Panc1 (cell line): ENCODE measurements around the gene SLC49A4. TPM values are rescaled to one million over a fixed set of nuclear protein-coding genes. Genes with fewer than 3 reads are reported as not detected.

Source experiments
- ATAC-seq: fragments of 200-7000 bp; cut with Tn5 transposase; 2 replicates; pipeline ENCODE4 v1.9.1; 2020; ENCODE audit warnings: mild to moderate bottlenecking, moderate library complexity
- BruUV-seq: library from RNA; stranded (reverse); fragments of 400-500 nt; replicated peaks from 2 replicates; lab custom pipeline; 2021; lab: Mats Ljungman, UMichigan
- CTCF ChIA-PET: fragments of 300-600 bp; sonication (Branson Sonifier 250); formaldehyde crosslinking; loops from one replicate; lab custom pipeline; 2022; ENCODE audit warnings: antibody characterized with exemption; lab: Charles Lee
- POLR2A ChIA-PET: fragments of 300-600 bp; sonication (Branson Sonifier 250); formaldehyde crosslinking; loops from one replicate; lab custom pipeline; 2022; ENCODE audit warnings: antibody characterized with exemption; lab: Charles Lee
- DNase-seq: peaks from one replicate; pipeline ENCODE4 v3.0.0-alpha.2; 2010; ENCODE audit warnings: low read depth, low spot score
- H3K27ac ChIP-seq: 2 replicates; pipeline ENCODE4 v1.5.1; 2011; ENCODE audit warnings: mild to moderate bottlenecking, low read length, inconsistent platforms
- H3K27me3 ChIP-seq: fragments of 200-500 bp; sonication (Bioruptor generic); 2 replicates; pipeline ENCODE4 v1.6.0; 2014; ENCODE audit warnings: low read length, inconsistent platforms; ENCODE audit not compliant: control insufficient read depth, insufficient read depth
- H3K36me3 ChIP-seq: fragments of 200-500 bp; sonication (Bioruptor generic); 2 replicates; pipeline ENCODE4 v1.5.1; 2014; ENCODE audit warnings: inconsistent platforms, mild to moderate bottlenecking, low read length, moderate library complexity; ENCODE audit not compliant: control insufficient read depth, insufficient read depth
- H3K4me1 ChIP-seq: 2 replicates; pipeline ENCODE4 v1.5.1; 2011; ENCODE audit warnings: inconsistent platforms, mild to moderate bottlenecking, low read length, moderate library complexity; ENCODE audit not compliant: control insufficient read depth, insufficient read depth
- H3K4me3 ChIP-seq, 2 experiments: 2 replicates each; pipeline ENCODE4 v1.5.1; 2011 to 2012; ENCODE audit warnings: low read depth in 2 of 2, low read length in 2 of 2, mild to moderate bottlenecking in 2 of 2, inconsistent platforms in 1 of 2, moderate library complexity in 1 of 2
- H3K9me3 ChIP-seq: fragments of 200-500 bp; sonication (Bioruptor generic); 2 replicates; pipeline ENCODE4 v1.5.1; 2014; ENCODE audit warnings: low read depth, mild to moderate bottlenecking, inconsistent platforms, low read length, moderate library complexity; ENCODE audit not compliant: control insufficient read depth, insufficient read depth
- POLR2AphosphoS5 ChIP-seq: IDR thresholded peaks from 2 replicates; pipeline ENCODE4 v1.6.1; 2012; ENCODE audit warnings: mild to moderate bottlenecking, low read depth, low read length, moderate library complexity
- SIN3A ChIP-seq: IDR thresholded peaks from 2 replicates; pipeline ENCODE4 v1.6.1; 2012; ENCODE audit warnings: low read depth, mild to moderate bottlenecking, low read length, moderate library complexity, borderline replicate concordance; ENCODE audit not compliant: insufficient read depth
- TCF7L2 ChIP-seq: IDR thresholded peaks from 2 replicates; pipeline ENCODE4 v1.6.1; 2011; ENCODE audit warnings: mild to moderate bottlenecking, low read depth, low read length, inconsistent platforms
- in situ Hi-C: cut with HindIII; loops from 2 replicates; pipeline ENCODE4 v1.10.0; 2016; ENCODE audit warnings: low sequenced_read_pairs, low pct_unique_long_range_greater_than_20kb
- intact Hi-C: fragments of 100-400 bp; cut with micrococcal nuclease; formaldehyde crosslinking; loops from one replicate; pipeline ENCODE4 v1.10.0; 2022; ENCODE audit not compliant: unreplicated experiment
- total RNA-seq: library from RNA; stranded (reverse); gene quantifications from one replicate; pipeline ENCODE4 v1.2.1, GENCODE V29; 2021; ENCODE audit not compliant: unreplicated experiment
- TF ChIP-seq, protein P1 (sequence below): fragments of 450-650 bp; IDR thresholded peaks from 2 replicates; pipeline ENCODE4 v1.5.1; 2017; ENCODE audit warnings: mild to moderate bottlenecking
- TF ChIP-seq, protein P2 (sequence below), 2 experiments: IDR thresholded peaks; 2 replicates each; pipeline ENCODE4 v1.6.1; 2011 to 2012; ENCODE audit warnings: low read depth in 2 of 2, control low read depth in 1 of 2, low read length in 1 of 2, mild to moderate bottlenecking in 1 of 2, moderate library complexity in 1 of 2; ENCODE audit not compliant: insufficient read depth in 1 of 2

SLC49A4 gene
- total RNA-seq, 1 experiment from 2014 or later, result 15.9 TPM

DNA sequence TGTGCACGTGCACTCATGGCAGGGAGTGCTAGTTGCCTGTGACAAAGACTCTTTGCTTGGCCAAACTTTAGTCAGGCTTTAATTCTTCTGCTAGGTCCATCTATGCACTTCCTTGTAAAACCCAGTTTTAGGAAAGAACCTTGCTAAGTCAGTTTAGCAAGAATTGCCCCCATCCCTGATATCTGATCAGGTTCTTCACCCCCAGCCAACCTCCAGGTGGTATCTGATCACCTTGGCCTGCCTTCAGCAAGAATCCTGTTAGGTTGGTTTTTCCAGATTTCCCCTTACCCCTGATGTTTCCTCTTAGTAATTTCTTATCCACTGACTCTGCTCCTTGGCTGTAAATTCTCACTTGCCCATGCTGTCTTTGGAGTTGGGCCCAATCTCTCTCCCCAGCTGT is 9.6 kb upstream of the SLC49A4 start:
- POLR2A ChIA-PET, result no interaction called here
- intact Hi-C loops (no loop called here), in situ Hi-C loops (no loop called here)
- ATAC-seq (no peak), DNase-seq (no peak)
- no peaks in the 10 kb centered on the region for H3K36me3 ChIP-seq
- H3K4me1 ChIP-seq, result no peaks in the 10 kb centered on the region
- no peaks in the 10 kb centered on the region for H3K27me3 ChIP-seq
- TF ChIP-seq SIN3A (no peak), POLR2AphosphoS5 (no peak), TCF7L2 (no peak)
- TF ChIP-seq, protein P1, sequence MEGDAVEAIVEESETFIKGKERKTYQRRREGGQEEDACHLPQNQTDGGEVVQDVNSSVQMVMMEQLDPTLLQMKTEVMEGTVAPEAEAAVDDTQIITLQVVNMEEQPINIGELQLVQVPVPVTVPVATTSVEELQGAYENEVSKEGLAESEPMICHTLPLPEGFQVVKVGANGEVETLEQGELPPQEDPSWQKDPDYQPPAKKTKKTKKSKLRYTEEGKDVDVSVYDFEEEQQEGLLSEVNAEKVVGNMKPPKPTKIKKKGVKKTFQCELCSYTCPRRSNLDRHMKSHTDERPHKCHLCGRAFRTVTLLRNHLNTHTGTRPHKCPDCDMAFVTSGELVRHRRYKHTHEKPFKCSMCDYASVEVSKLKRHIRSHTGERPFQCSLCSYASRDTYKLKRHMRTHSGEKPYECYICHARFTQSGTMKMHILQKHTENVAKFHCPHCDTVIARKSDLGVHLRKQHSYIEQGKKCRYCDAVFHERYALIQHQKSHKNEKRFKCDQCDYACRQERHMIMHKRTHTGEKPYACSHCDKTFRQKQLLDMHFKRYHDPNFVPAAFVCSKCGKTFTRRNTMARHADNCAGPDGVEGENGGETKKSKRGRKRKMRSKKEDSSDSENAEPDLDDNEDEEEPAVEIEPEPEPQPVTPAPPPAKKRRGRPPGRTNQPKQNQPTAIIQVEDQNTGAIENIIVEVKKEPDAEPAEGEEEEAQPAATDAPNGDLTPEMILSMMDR, result no peak
- TF ChIP-seq, protein P2, sequence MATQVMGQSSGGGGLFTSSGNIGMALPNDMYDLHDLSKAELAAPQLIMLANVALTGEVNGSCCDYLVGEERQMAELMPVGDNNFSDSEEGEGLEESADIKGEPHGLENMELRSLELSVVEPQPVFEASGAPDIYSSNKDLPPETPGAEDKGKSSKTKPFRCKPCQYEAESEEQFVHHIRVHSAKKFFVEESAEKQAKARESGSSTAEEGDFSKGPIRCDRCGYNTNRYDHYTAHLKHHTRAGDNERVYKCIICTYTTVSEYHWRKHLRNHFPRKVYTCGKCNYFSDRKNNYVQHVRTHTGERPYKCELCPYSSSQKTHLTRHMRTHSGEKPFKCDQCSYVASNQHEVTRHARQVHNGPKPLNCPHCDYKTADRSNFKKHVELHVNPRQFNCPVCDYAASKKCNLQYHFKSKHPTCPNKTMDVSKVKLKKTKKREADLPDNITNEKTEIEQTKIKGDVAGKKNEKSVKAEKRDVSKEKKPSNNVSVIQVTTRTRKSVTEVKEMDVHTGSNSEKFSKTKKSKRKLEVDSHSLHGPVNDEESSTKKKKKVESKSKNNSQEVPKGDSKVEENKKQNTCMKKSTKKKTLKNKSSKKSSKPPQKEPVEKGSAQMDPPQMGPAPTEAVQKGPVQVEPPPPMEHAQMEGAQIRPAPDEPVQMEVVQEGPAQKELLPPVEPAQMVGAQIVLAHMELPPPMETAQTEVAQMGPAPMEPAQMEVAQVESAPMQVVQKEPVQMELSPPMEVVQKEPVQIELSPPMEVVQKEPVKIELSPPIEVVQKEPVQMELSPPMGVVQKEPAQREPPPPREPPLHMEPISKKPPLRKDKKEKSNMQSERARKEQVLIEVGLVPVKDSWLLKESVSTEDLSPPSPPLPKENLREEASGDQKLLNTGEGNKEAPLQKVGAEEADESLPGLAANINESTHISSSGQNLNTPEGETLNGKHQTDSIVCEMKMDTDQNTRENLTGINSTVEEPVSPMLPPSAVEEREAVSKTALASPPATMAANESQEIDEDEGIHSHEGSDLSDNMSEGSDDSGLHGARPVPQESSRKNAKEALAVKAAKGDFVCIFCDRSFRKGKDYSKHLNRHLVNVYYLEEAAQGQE (IDR thresholded peaks at IDR 0.05; ENCODE audit: insufficient read depth in 1 of 2, low read depth in 2 of 2, low read length in 1 of 2), result no peak
- CTCF ChIA-PET, result no interaction called here
- BruUV-seq, result no TSS peak
- no peaks in the 10 kb centered on the region for H3K9me3 ChIP-seq
- no peak overlapping the region for H3K4me3 ChIP-seq
- H3K27ac ChIP-seq, result no peak overlapping the region

DNA sequence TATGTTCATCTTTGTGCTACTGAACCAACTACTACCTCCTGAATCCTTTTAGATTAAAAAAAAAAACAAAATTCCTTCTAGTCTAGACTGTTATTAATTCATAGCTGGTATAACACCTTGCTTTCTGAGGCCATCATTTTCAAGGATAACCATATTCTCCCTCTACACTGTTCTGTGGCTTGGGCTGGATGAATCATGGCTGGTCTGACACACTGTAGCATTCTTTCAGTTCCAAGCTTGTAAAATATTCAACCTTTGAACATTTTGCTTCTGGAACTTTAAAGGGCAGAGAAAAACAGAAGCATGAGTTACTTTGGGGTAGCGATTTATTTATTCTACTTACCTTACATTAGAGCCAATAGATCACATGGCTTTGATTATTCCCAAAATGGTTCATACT is 8.8 kb upstream of the SLC49A4 start:
- BruUV-seq, result no TSS peak
- Histone ChIP-seq H3K9me3 (no peaks in the 10 kb centered on the region), H3K36me3 (no peaks in the 10 kb centered on the region), H3K4me3 (no peak overlapping the region), H3K4me1 (no peaks in the 10 kb centered on the region), H3K27me3 (no peaks in the 10 kb centered on the region), H3K27ac (no peak overlapping the region)
- ATAC-seq, result no peak
- ChIA-PET POLR2A (interaction anchor here (0.7 kb wide), 1 partner anchor 33 kb away, joined by 7 read pairs; no protein-coding TSS in a partner anchor), CTCF (no interaction called here)
- intact Hi-C loops, result no loop called here
- TF ChIP-seq, protein P2 (IDR thresholded peaks at IDR 0.05; ENCODE audit: insufficient read depth in 1 of 2, low read depth in 2 of 2, low read length in 1 of 2), result no peak
- TF ChIP-seq SIN3A, result no peak
- TF ChIP-seq TCF7L2, result no peak
- in situ Hi-C loops, result no loop called here
- DNase-seq, result no peak
